Prostate gland (tissue), 2 donors: ENCODE data around the gene CRACR2A.

ENCODE experiments used
- CTCF ChIP-seq, 4 experiments: fragments of 200-600 bp in 2 of 4; fragments of 450-650 bp in 2 of 4; sonication (generic) in 2 of 4; IDR thresholded peaks; 1 replicate in 3 of 4; 2 replicates in 1 of 4; pipeline ENCODE4 v1.5.1; 2016 to 2019; ENCODE audit warnings: antibody characterized with exemption in 4 of 4, mild to moderate bottlenecking in 2 of 4, moderate library complexity in 2 of 4
- POLR2AphosphoS5 ChIP-seq: sonication (generic); formaldehyde crosslinking; IDR thresholded peaks from one replicate; pipeline ENCODE4 v1.6.1; 2017; ENCODE audit warnings: antibody characterized with exemption

- no peak for TF ChIP-seq CTCF (IDR thresholded peaks at IDR 0.05)
- TF ChIP-seq POLR2AphosphoS5: no peak
These were observed 138.0 kb downstream of the CRACR2A start for GRCh38 chr12:3614806-3615466.
